HepG2 (cell line): ENCODE measurements around the gene MLLT10. TPM values are rescaled to one million over a fixed set of nuclear protein-coding genes. Genes with fewer than 3 reads are reported as not detected.

Experiments
- ATAC-seq: fragments of 200-7000 bp; cut with Tn5 transposase; 3 replicates; pipeline ENCODE4 v1.9.1; 2020; ENCODE audit warnings: mild to moderate bottlenecking, moderate library complexity
- BruUV-seq: library from RNA; stranded (reverse); fragments of 400-500 nt; replicated peaks from 2 replicates; lab custom pipeline; 2021; lab: Mats Ljungman, UMichigan
- CTCF ChIA-PET: fragments of 300-600 bp; formaldehyde crosslinking; extraction: SDS; loops from one replicate; lab custom pipeline; 2021; ENCODE audit warnings: low total read pairs, inconsistent platforms, low intra/inter-chr PET ratio; lab: Yijun Ruan, JAX
- POLR2A ChIA-PET: fragments of 350-600 bp; sonication (Branson Sonifier 250); formaldehyde crosslinking; loops from one replicate; lab custom pipeline; 2020; ENCODE audit warnings: antibody characterized with exemption, inconsistent platforms; lab: Yijun Ruan, JAX
- DNase-seq: peaks from one replicate; pipeline ENCODE4 v3.0.0-alpha.2; 2015; ENCODE audit warnings: low spot score
- FAIRE-seq: peaks from 3 replicates; lab custom pipeline; 2011; peaks lifted over from hg19 to GRCh38; lab: Jason Lieb, UNC
- H2AFZ ChIP-seq: one replicate; pipeline ENCODE4 v1.6.1; 2011; ENCODE audit warnings: low read length, inconsistent platforms
- H3K27ac ChIP-seq: fragments of 300-600 bp; 3 replicates; pipeline ENCODE4 v1.8.0; 2011; ENCODE audit warnings: mixed run types, mild to moderate bottlenecking, mixed read lengths, low read length, inconsistent platforms; ENCODE audit not compliant: insufficient read depth; ENCODE audit errors: extremely low read length
- H3K27me3 ChIP-seq, 2 experiments: fragments of 200-600 bp in 1 of 2; 2 replicates in 1 of 2; 3 replicates in 1 of 2; pipeline versions ENCODE4 v1.6.0 to v1.8.0; 2011; ENCODE audit warnings: low read length in 2 of 2, mild to moderate bottlenecking in 2 of 2, moderate library complexity in 2 of 2, inconsistent platforms in 1 of 2; ENCODE audit not compliant: insufficient read depth in 2 of 2, control insufficient read depth in 1 of 2
- H3K36me3 ChIP-seq, 2 experiments: fragments of 200-600 bp in 1 of 2; replicated peaks in 1 of 2; 2 replicates in 1 of 2; 3 replicates in 1 of 2; pipeline versions ENCODE4 v1.5.1 to v1.8.0; 2011; ENCODE audit warnings: low read length in 2 of 2, inconsistent platforms in 1 of 2; ENCODE audit not compliant: insufficient read depth in 2 of 2, control insufficient read depth in 1 of 2
- H3K4me1 ChIP-seq: 2 replicates; pipeline ENCODE4 v1.5.1; 2012; ENCODE audit warnings: low read length, inconsistent platforms; ENCODE audit not compliant: insufficient read depth
- H3K4me2 ChIP-seq: 2 replicates; pipeline ENCODE4 v1.6.0; 2011; ENCODE audit warnings: low read depth, low read length, inconsistent platforms
- H3K4me3 ChIP-seq, 3 experiments: fragments of 200-600 bp in 1 of 3; sonication (generic), shearing (Covaris generic) in 1 of 3; replicated peaks in 1 of 3; 2 replicates each; pipeline ENCODE4 v1.5.1; 2011 to 2016; ENCODE audit warnings: low read length in 3 of 3, inconsistent platforms in 2 of 3, low read depth in 2 of 3, mild to moderate bottlenecking in 2 of 3, control low read depth in 1 of 3, mixed read lengths in 1 of 3; ENCODE audit not compliant: insufficient read depth in 1 of 3
- H3K79me2 ChIP-seq: one replicate; pipeline ENCODE4 v1.6.1; 2011; ENCODE audit warnings: low read length, inconsistent platforms; ENCODE audit not compliant: insufficient read depth
- H3K9ac ChIP-seq: 2 replicates; pipeline ENCODE4 v1.6.0; 2011; ENCODE audit warnings: mild to moderate bottlenecking, low read depth, low read length, inconsistent platforms; ENCODE audit not compliant: insufficient read depth
- H3K9me3 ChIP-seq: 2 replicates; pipeline ENCODE4 v1.5.1; 2012; ENCODE audit warnings: mild to moderate bottlenecking, low read length
- H4K20me1 ChIP-seq: 2 replicates; pipeline ENCODE4 v1.6.0; 2011; ENCODE audit warnings: inconsistent platforms, mild to moderate bottlenecking, low read length, moderate library complexity; ENCODE audit not compliant: insufficient read depth
- AGO1 ChIP-seq: fragments of 200-400 bp; formaldehyde crosslinking; IDR thresholded peaks from 2 replicates; pipeline ENCODE4 v1.6.1; 2017; ENCODE audit warnings: mild to moderate bottlenecking, low read depth, low read length, moderate library complexity; ENCODE audit not compliant: poor library complexity, severe bottlenecking
- ATAD3A ChIP-seq: sonication (generic); formaldehyde crosslinking; IDR thresholded peaks from 2 replicates; pipeline ENCODE4 v1.4.0; 2020; ENCODE audit warnings: missing genetic modification reagents
- CEBPG ChIP-seq: IDR thresholded peaks from 2 replicates; pipeline ENCODE4 v1.6.1; 2016
- FOXA1 ChIP-seq, 2 experiments: fragments of 450-650 bp in 1 of 2; sonication (generic) in 1 of 2; formaldehyde crosslinking in 1 of 2; IDR thresholded peaks; 2 replicates each; pipeline versions ENCODE4 v1.4.0 to v1.6.1; 2016 to 2020; ENCODE audit warnings: missing genetic modification reagents in 1 of 2
- GATAD2A ChIP-seq: IDR thresholded peaks from 2 replicates; pipeline ENCODE4 v1.6.1; 2016
- HOXD1 ChIP-seq: sonication (generic); formaldehyde crosslinking; IDR thresholded peaks from 2 replicates; pipeline ENCODE4 v1.5.0; 2020; ENCODE audit warnings: missing genetic modification reagents
- MIXL1 ChIP-seq: IDR thresholded peaks from 2 replicates; pipeline ENCODE4 v1.6.1; 2016
- RBAK ChIP-seq: sonication (generic); formaldehyde crosslinking; IDR thresholded peaks from 2 replicates; pipeline ENCODE4 v1.5.1; 2020; ENCODE audit warnings: mild to moderate bottlenecking, missing genetic modification reagents
- TGIF2 ChIP-seq: IDR thresholded peaks from 2 replicates; pipeline ENCODE4 v1.6.1; 2016; ENCODE audit warnings: control low read depth, missing compliant biosample characterization
- ZFP36L2 ChIP-seq: sonication (generic); formaldehyde crosslinking; IDR thresholded peaks from 2 replicates; pipeline ENCODE4 v1.4.0; 2020; ENCODE audit warnings: missing genetic modification reagents
- ZNF205 ChIP-seq: IDR thresholded peaks from 2 replicates; pipeline ENCODE4 v1.6.1; 2018; ENCODE audit warnings: missing biosample characterization, missing genetic modification reagents
- ZNF333 ChIP-seq: sonication (generic); formaldehyde crosslinking; IDR thresholded peaks from 2 replicates; pipeline ENCODE4 v1.4.0; 2020; ENCODE audit warnings: mild to moderate bottlenecking, missing genetic modification reagents, borderline replicate concordance
- ZSCAN9 ChIP-seq: IDR thresholded peaks from 2 replicates; pipeline ENCODE4 v1.6.1; 2016; ENCODE audit warnings: borderline replicate concordance
- WGBS: methylation state at CpG from one replicate; pipeline ENCODE4 v1.1.6; 2017; ENCODE audit warnings: low lambda C conversion rate; 5-methylcytosine and 5-hydroxymethylcytosine counted together
- in situ Hi-C: cut with HindIII; loops from 2 replicates; pipeline ENCODE4 v1.10.0; 2017; ENCODE audit warnings: low pct_unique_long_range_greater_than_20kb; ENCODE audit not compliant: extremely low pct_ligation_motif_present
- intact Hi-C: fragments of 100-400 bp; cut with micrococcal nuclease; formaldehyde crosslinking; loops from one replicate; pipeline ENCODE4 v1.10.0; 2022; ENCODE audit not compliant: unreplicated experiment
- polyA plus RNA-seq, 8 experiments: library from polyadenylated mRNA; depleted of rRNA in 3 of 8; stranded (reverse) in 7 of 8; unstranded in 1 of 8; fragments of >200 nt; fragmentation: Illumina TruSeq in 4 of 8; extraction: Trizol in 4 of 8; gene quantifications; 2 replicates each; pipeline versions ENCODE4 v1.2.1 to v1.2.3, GENCODE V29; 2011 to 2016; ENCODE audit warnings: low read depth in 4 of 8, missing spikeins in 1 of 8, mixed read lengths in 1 of 8; ENCODE audit not compliant: insufficient read depth in 1 of 8
- total RNA-seq, 5 experiments: library from RNA; depleted of rRNA; stranded (reverse); fragments of >200 nt; fragmentation: Illumina TruSeq; extraction: Trizol; gene quantifications; 2 replicates each; pipeline ENCODE4 v1.2.3, GENCODE V29; 2016; ENCODE audit warnings: low read depth in 1 of 5
- TF ChIP-seq, protein P1 (sequence below): sonication (generic); formaldehyde crosslinking; IDR thresholded peaks from 2 replicates; pipeline ENCODE4 v1.5.0; 2020; ENCODE audit warnings: missing genetic modification reagents
- TF ChIP-seq, protein P2 (sequence below): sonication (generic); formaldehyde crosslinking; IDR thresholded peaks from 2 replicates; pipeline ENCODE4 v1.8.0; 2022; ENCODE audit warnings: mild to moderate bottlenecking, missing genetic modification reagents
- TF ChIP-seq, protein P3 (sequence below): sonication (generic); formaldehyde crosslinking; IDR thresholded peaks from 2 replicates; pipeline ENCODE4 v1.8.1; 2023; ENCODE audit warnings: missing genetic modification reagents, inconsistent platforms, borderline replicate concordance

Gene MLLT10
- total and polyA plus RNA-seq, 2 of the 13 experiments (the other 11 are each of a cell fraction or from before 2014, with no cell fraction given) = 51.3 to 84.1 TPM

DNA sequence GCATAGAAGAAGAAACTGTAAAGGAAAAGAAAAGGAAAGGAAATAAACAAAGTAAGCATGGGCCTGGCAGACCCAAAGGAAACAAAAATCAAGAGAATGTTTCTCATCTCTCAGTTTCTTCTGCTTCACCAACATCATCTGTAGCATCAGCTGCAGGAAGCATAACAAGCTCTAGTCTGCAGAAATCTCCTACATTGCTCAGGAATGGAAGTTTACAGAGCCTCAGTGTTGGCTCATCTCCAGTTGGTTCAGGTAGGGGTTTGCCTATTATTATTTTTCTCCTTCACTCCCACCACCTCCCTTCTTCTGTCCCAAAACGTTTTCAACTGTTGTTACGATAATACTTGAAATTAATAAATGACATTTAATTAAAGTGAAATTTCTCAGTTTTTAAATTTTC lies 139.6 kb downstream of the MLLT10 start:
- POLR2A ChIA-PET = interaction anchor here (1.3 kb wide), 1 partner anchor 178 kb away, joined by 6 read pairs; no protein-coding TSS in a partner anchor

DNA sequence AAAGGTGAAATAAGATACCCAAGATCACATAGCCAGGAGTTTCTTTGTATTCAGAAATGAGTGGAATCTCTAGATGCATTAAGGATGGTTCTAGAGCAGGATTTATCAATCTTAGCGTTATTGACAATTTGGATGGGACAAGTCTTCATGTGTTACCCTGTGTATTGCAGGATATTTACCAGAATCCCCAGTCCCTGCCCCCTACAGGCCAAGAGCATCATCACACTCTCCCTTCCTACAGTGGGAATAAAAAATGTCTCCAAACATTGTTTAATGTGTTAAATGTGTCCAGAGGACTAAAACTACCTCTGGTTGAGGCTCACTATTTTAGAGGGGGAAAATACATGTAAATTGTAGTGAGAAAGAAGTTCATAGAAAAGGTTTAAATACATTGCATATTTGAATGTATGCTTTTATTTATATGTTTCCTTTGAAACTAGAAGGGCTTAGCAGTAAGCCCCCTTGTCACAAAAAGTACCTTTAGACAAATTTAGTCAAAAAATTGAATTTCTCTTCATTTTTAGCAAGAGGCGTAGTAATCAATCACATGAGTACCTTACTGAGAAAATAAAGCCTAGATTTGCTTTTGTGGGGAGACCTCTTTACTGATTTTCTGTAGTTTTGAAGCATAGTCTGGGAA lies 141.2 kb downstream of the MLLT10 start:
- ChIA-PET CTCF (interaction anchor here (1.2 kb wide), 1 partner anchor 180 kb away, joined by 5 read pairs; no protein-coding TSS in a partner anchor), POLR2A (no interaction called here)
- in situ Hi-C loops (no loop called here), intact Hi-C loops (loop anchor here (1.0 kb wide), 1 partner anchor 180 kb away; no protein-coding TSS in a partner anchor)
- Histone ChIP-seq H3K27me3 (no peaks in the 10 kb centered on the region), H3K9ac (no peak overlapping the region), H3K79me2 (peaks cover 5% of the 10 kb centered on the region), H3K4me3 (no peak overlapping the region), H3K4me2 (no peak overlapping the region), H3K4me1 (peaks cover 21% of the 10 kb centered on the region), H3K9me3 (no peaks in the 10 kb centered on the region), H3K36me3 (peaks cover 5 to 35% of the 10 kb centered on the region in 2 experiments), H3K27ac (no peak overlapping the region), H4K20me1 (no peaks in the 10 kb centered on the region), H2AFZ (no peak overlapping the region)
- peak; percentile 43 for FAIRE-seq
- DNase-seq = peak; percentile 64
- peak; percentile 91 for ATAC-seq
- no TSS peak for BruUV-seq
- WGBS = 64% methylated on average over 2 of the region's 2 CpGs
- TF ChIP-seq, protein P1, sequence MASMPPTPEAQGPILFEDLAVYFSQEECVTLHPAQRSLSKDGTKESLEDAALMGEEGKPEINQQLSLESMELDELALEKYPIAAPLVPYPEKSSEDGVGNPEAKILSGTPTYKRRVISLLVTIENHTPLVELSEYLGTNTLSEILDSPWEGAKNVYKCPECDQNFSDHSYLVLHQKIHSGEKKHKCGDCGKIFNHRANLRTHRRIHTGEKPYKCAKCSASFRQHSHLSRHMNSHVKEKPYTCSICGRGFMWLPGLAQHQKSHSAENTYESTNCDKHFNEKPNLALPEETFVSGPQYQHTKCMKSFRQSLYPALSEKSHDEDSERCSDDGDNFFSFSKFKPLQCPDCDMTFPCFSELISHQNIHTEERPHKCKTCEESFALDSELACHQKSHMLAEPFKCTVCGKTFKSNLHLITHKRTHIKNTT (CRISPR knock-in tag) = no peak
- TF ChIP-seq CEBPG (CRISPR knock-in tag) (peak; percentile 4; the same call in 1 of the 2 replicates), RBAK (CRISPR knock-in tag) (no peak), HOXD1 (CRISPR knock-in tag) (no peak), ZNF333 (CRISPR knock-in tag) (no peak), ZFP36L2 (no peak), MIXL1 (CRISPR knock-in tag) (no peak), TGIF2 (no peak), ATAD3A (CRISPR knock-in tag) (no peak), FOXA1 (IDR thresholded peaks at IDR 0.05) (no peak), FOXA1 (CRISPR knock-in tag; IDR thresholded peaks at IDR 0.05) (peak; percentile 54), GATAD2A (peak; percentile 35; the same call in 1 of the 2 replicates), ZNF205 (no peak), ZSCAN9 (CRISPR knock-in tag) (no peak)
- TF ChIP-seq, protein P2, sequence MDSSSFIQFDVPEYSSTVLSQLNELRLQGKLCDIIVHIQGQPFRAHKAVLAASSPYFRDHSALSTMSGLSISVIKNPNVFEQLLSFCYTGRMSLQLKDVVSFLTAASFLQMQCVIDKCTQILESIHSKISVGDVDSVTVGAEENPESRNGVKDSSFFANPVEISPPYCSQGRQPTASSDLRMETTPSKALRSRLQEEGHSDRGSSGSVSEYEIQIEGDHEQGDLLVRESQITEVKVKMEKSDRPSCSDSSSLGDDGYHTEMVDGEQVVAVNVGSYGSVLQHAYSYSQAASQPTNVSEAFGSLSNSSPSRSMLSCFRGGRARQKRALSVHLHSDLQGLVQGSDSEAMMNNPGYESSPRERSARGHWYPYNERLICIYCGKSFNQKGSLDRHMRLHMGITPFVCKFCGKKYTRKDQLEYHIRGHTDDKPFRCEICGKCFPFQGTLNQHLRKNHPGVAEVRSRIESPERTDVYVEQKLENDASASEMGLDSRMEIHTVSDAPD (CRISPR knock-in tag) = no peak

More for the DNA sequence above, 139.6 kb downstream of the MLLT10 start:
- CTCF ChIA-PET = no interaction called here
- ATAC-seq (no peak), DNase-seq (no peak), FAIRE-seq (no peak)
- Histone ChIP-seq H3K79me2 (peaks cover 13% of the 10 kb centered on the region), H4K20me1 (no peaks in the 10 kb centered on the region), H3K9ac (no peak overlapping the region), H3K4me3 (no peak overlapping the region), H3K36me3 (peaks cover 5 to 35% of the 10 kb centered on the region in 2 experiments), H3K4me2 (no peak overlapping the region), H3K4me1 (peaks cover 16% of the 10 kb centered on the region), H3K27ac (no peak overlapping the region), H3K9me3 (no peaks in the 10 kb centered on the region), H3K27me3 (no peaks in the 10 kb centered on the region), H2AFZ (no peak overlapping the region)
- 82% methylated on average over 2 of the region's 2 CpGs for WGBS
- intact Hi-C loops (no loop called here), in situ Hi-C loops (no loop called here)
- TSS peak; percentile 8 for BruUV-seq
- no peak for TF ChIP-seq AGO1
- TF ChIP-seq, protein P3, sequence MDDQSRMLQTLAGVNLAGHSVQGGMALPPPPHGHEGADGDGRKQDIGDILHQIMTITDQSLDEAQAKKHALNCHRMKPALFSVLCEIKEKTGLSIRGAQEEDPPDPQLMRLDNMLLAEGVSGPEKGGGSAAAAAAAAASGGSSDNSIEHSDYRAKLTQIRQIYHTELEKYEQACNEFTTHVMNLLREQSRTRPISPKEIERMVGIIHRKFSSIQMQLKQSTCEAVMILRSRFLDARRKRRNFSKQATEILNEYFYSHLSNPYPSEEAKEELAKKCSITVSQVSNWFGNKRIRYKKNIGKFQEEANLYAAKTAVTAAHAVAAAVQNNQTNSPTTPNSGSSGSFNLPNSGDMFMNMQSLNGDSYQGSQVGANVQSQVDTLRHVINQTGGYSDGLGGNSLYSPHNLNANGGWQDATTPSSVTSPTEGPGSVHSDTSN (CRISPR knock-in tag) = no peak
